Dermis blood vessel endothelial cell (primary cell): ENCODE results near the gene GPR33. TPM values are rescaled to one million over a fixed set of nuclear protein-coding genes. Genes with fewer than 3 reads are reported as not detected.
"Not testable (repeated sequence)": the region's sequence is repeated elsewhere in the genome, so short reads cannot be mapped to it uniquely, and the experiment has no call there.

Experiments used
- DNase-seq: peaks from one replicate; pipeline ENCODE4 v3.0.0; 2010
- total RNA-seq: library from RNA; depleted of rRNA; stranded (reverse); fragments of >200 nt; gene quantifications from 2 replicates; pipeline ENCODE4 v1.2.3, GENCODE V29; 2014

GPR33 gene
- total RNA-seq, 1 donor from 2014 or later = not detected

- no peak for DNase-seq
Observed at GRCh38 chr14:31457665-31458659, 29.9 kb downstream of the GPR33 start.

GRCh38 chr14:31456841-31457664 is 30.8 kb downstream of the GPR33 start, which contains the start of gene DTD2:
TSS of gene DTD2 (minus strand) at chr14:31457506. CDS start at chr14:31457393, 113 bp downstream.
- DNase-seq = peak; percentile 96

GRCh38 chr14:31449971-31450610 is 37.7 kb downstream of the GPR33 start:
- peak; percentile 62 for DNase-seq

GRCh38 chr14:31449136-31449535 is 38.7 kb downstream of the GPR33 start:
- DNase-seq = no peak

- DNase-seq = no peak
Observed at GRCh38 chr14:31445703-31446102, 42.1 kb downstream of the GPR33 start.

GRCh38 chr14:31442284-31442683 is 45.6 kb downstream of the GPR33 start:
- no peak for DNase-seq

GRCh38 chr14:31441273-31442111 is 46.3 kb downstream of the GPR33 start:
- no peak for DNase-seq

- DNase-seq = no peak
Observed at GRCh38 chr14:31440280-31440679, 47.6 kb downstream of the GPR33 start.

GRCh38 chr14:31439561-31439960 is 48.3 kb downstream of the GPR33 start:
- DNase-seq = no peak

GRCh38 chr14:31437045-31437691 is 50.7 kb downstream of the GPR33 start:
- DNase-seq = not testable (repeated sequence)

- DNase-seq = no peak
Observed at GRCh38 chr14:31435276-31435675, 52.6 kb downstream of the GPR33 start.

Other genes starting within 250 kb of the GPR33 start
- 40.1 and 43.1 TPM in 2 replicates for gene HEATR5A, start 67.5 kb downstream of the GPR33 start, total RNA-seq
- 18.3 and 18.4 TPM in 2 replicates for gene DTD2, start 30.5 kb downstream of the GPR33 start, total RNA-seq
- gene NUBPL, start 73.4 kb upstream of the GPR33 start, total RNA-seq = 4.1 and 6.3 TPM in 2 replicates